Astrocyte (in vitro differentiated cells and primary cell): ENCODE measurements around the gene METTL15. TPM values are rescaled to one million over a fixed set of nuclear protein-coding genes. Genes with fewer than 3 reads are reported as not detected.
A peak's percentile ranks its signal among the peaks of the same experiment; 100 is the strongest.

Experiments
- DNase-seq: peaks from one replicate; pipeline ENCODE4 v3.0.0-alpha.2; 2010; ENCODE audit warnings: low read depth
- FAIRE-seq: peaks from 2 replicates; lab custom pipeline; 2011; peaks lifted over from hg19 to GRCh38; lab: Jason Lieb, UNC
- H2AFZ ChIP-seq: 2 replicates; pipeline ENCODE4 v1.6.0; 2012; ENCODE audit warnings: low read depth, low read length, inconsistent platforms
- H3K27ac ChIP-seq: 2 replicates; pipeline ENCODE4 v1.5.1; 2011; ENCODE audit warnings: low read depth, low read length, inconsistent platforms
- H3K27me3 ChIP-seq: 2 replicates; pipeline ENCODE4 v1.6.0; 2011; ENCODE audit warnings: low read length, inconsistent platforms; ENCODE audit not compliant: insufficient read depth
- H3K36me3 ChIP-seq: 2 replicates; pipeline ENCODE4 v1.5.1; 2011; ENCODE audit warnings: low read length, inconsistent platforms; ENCODE audit not compliant: insufficient read depth
- H3K4me1 ChIP-seq: 2 replicates; pipeline ENCODE4 v1.5.1; 2011; ENCODE audit warnings: low read length, inconsistent platforms; ENCODE audit not compliant: insufficient read depth
- H3K4me2 ChIP-seq: 2 replicates; pipeline ENCODE4 v1.6.0; 2012; ENCODE audit warnings: low read length, inconsistent platforms
- H3K4me3 ChIP-seq: 2 replicates; pipeline ENCODE4 v1.5.1; 2011; ENCODE audit warnings: low read depth, mild to moderate bottlenecking, low read length, inconsistent platforms; ENCODE audit not compliant: insufficient read depth
- H3K79me2 ChIP-seq: 2 replicates; pipeline ENCODE4 v1.6.0; 2012; ENCODE audit warnings: mild to moderate bottlenecking, low read length, inconsistent platforms; ENCODE audit not compliant: insufficient read depth
- H3K9ac ChIP-seq: 2 replicates; pipeline ENCODE4 v1.6.0; 2012; ENCODE audit warnings: mild to moderate bottlenecking, low read length, inconsistent platforms
- H3K9me3 ChIP-seq: 2 replicates; pipeline ENCODE4 v1.5.1; 2012; ENCODE audit warnings: low read depth, mild to moderate bottlenecking, low read length, inconsistent platforms; ENCODE audit not compliant: insufficient read depth
- H4K20me1 ChIP-seq: 2 replicates; pipeline ENCODE4 v1.6.0; 2012; ENCODE audit warnings: low read length, inconsistent platforms; ENCODE audit not compliant: insufficient read depth
- H3K27ac Mint-ChIP-seq: one replicate; pipeline ENCODE4 v1.8.0; 2021; ENCODE audit warnings: mild to moderate bottlenecking, mixed read lengths; ENCODE audit not compliant: unreplicated experiment
- H3K27me3 Mint-ChIP-seq: one replicate; pipeline ENCODE4 v1.8.0; 2021; ENCODE audit warnings: low read depth, mixed read lengths; ENCODE audit not compliant: unreplicated experiment
- H3K36me3 Mint-ChIP-seq: one replicate; pipeline ENCODE4 v1.8.0; 2021; ENCODE audit warnings: low read depth, mixed read lengths; ENCODE audit not compliant: unreplicated experiment
- H3K4me1 Mint-ChIP-seq: one replicate; pipeline ENCODE4 v1.8.0; 2021; ENCODE audit warnings: low read depth, mixed read lengths; ENCODE audit not compliant: unreplicated experiment
- H3K4me3 Mint-ChIP-seq: one replicate; pipeline ENCODE4 v1.8.0; 2021; ENCODE audit warnings: mild to moderate bottlenecking, moderate library complexity, mixed read lengths; ENCODE audit not compliant: unreplicated experiment
- H3K9me3 Mint-ChIP-seq: one replicate; pipeline ENCODE4 v1.8.0; 2021; ENCODE audit warnings: mild to moderate bottlenecking, mixed read lengths; ENCODE audit not compliant: unreplicated experiment
- CTCF ChIP-seq: IDR thresholded peaks from 2 replicates; pipeline ENCODE4 v1.5.1; 2011; ENCODE audit warnings: low read depth, mild to moderate bottlenecking, inconsistent platforms, low read length, moderate library complexity; ENCODE audit not compliant: insufficient read depth
- EZH2 ChIP-seq: IDR thresholded peaks from 2 replicates; pipeline ENCODE4 v1.6.1; 2012; ENCODE audit warnings: mild to moderate bottlenecking, low read length, inconsistent platforms; ENCODE audit not compliant: insufficient read depth
- total RNA-seq: library from RNA; stranded (reverse); gene quantifications from 2 replicates; pipeline ENCODE4 v1.2.1, GENCODE V29; 2021

The METTL15 gene
- total RNA-seq, 1 donor from 2014 or later = 10.8 TPM

- DNase-seq = no peak
- Histone ChIP-seq H4K20me1 (no peaks in the 10 kb centered on the region), H3K4me1 (no peaks in the 10 kb centered on the region), H3K27ac (no peak overlapping the region), H3K9ac (no peak overlapping the region), H3K36me3 (no peaks in the 10 kb centered on the region), H3K79me2 (no peaks in the 10 kb centered on the region), H2AFZ (no peak overlapping the region), H3K9me3 (no peaks in the 10 kb centered on the region), H3K4me3 (no peak overlapping the region), H3K4me2 (no peak overlapping the region), H3K27me3 (no peaks in the 10 kb centered on the region)
- no peak overlapping the region for H3K4me3 Mint-ChIP-seq
- H3K27me3 Mint-ChIP-seq = no peaks in the 10 kb centered on the region
- peaks cover 6% of the 10 kb centered on the region for H3K36me3 Mint-ChIP-seq
- no peak overlapping the region for H3K27ac Mint-ChIP-seq
- TF ChIP-seq CTCF (no peak), EZH2 (no peak)
- H3K9me3 Mint-ChIP-seq = peaks cover 5% of the 10 kb centered on the region
- FAIRE-seq = no peak
- no peaks in the 10 kb centered on the region for H3K4me1 Mint-ChIP-seq
Observed at GRCh38 chr11:28251257-28251656, 143.1 kb downstream of the METTL15 start.

GRCh38 chr11:28257761-28258160, 149.6 kb downstream of the METTL15 start:
- H3K36me3 Mint-ChIP-seq = peaks cover 12% of the 10 kb centered on the region
- no peaks in the 10 kb centered on the region for H4K20me1 ChIP-seq
- H3K9me3 Mint-ChIP-seq = peaks cover 10% of the 10 kb centered on the region
- peaks cover 8% of the 10 kb centered on the region for H3K4me1 Mint-ChIP-seq
- no peak for FAIRE-seq
- H3K79me2 ChIP-seq = peaks cover 3% of the 10 kb centered on the region
- no peaks in the 10 kb centered on the region for H3K36me3 ChIP-seq
- H3K9me3 ChIP-seq = no peaks in the 10 kb centered on the region
- H3K27me3 Mint-ChIP-seq = no peaks in the 10 kb centered on the region
- TF ChIP-seq CTCF (no peak), EZH2 (no peak)
- H3K27ac ChIP-seq = peak overlapping the region; percentile 5
- no peak overlapping the region for H2AFZ ChIP-seq
- peak; percentile 14 for DNase-seq
- no peak overlapping the region for H3K4me2 ChIP-seq
- peak overlapping the region; percentile 60 for H3K27ac Mint-ChIP-seq
- H3K9ac ChIP-seq = no peak overlapping the region
- no peaks in the 10 kb centered on the region for H3K4me1 ChIP-seq
- H3K4me3 ChIP-seq = no peak overlapping the region
- no peak overlapping the region for H3K4me3 Mint-ChIP-seq
- H3K27me3 ChIP-seq = no peaks in the 10 kb centered on the region

DNA sequence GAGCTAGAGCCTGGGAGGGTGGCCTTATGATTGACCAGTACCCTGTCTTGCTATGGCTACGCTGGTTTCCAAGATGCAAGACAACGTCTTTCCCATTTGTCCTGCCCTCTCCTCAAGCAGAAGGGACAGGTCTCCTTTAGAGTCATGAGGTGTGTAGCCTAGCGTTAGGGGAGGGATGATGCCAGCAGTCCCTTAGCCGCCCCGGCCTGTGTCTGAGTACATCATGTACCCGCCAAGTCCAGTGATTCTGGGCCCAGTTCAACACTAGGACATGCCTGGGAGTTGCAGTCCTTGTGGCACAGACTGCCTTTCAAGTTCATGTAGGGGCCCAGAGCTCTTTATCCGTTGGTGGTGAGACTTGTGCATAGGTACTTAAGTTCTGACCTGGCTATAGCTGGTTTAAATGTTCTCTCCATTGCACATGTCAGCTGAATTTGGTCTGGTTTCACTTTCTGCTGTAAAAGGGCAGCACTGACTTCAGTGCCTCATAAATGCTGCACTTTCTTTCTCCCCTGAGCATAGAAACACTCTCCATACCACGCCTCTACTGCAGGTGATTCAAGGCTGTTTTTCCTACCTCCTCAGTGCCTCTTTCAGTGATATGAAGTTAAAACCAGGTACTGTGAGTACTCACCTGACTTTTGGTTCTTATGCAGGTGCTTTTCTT, 151.1 kb downstream of the METTL15 start:
- Histone ChIP-seq H4K20me1 (no peaks in the 10 kb centered on the region), H2AFZ (no peak overlapping the region), H3K4me3 (no peak overlapping the region), H3K9me3 (no peaks in the 10 kb centered on the region), H3K4me2 (no peak overlapping the region), H3K36me3 (no peaks in the 10 kb centered on the region), H3K27ac (no peak overlapping the region), H3K27me3 (no peaks in the 10 kb centered on the region), H3K79me2 (peaks cover 3% of the 10 kb centered on the region), H3K9ac (no peak overlapping the region), H3K4me1 (no peaks in the 10 kb centered on the region)
- no peak for FAIRE-seq
- Mint-ChIP-seq H3K27me3 (no peaks in the 10 kb centered on the region), H3K27ac (no peak overlapping the region), H3K9me3 (peaks cover 10% of the 10 kb centered on the region), H3K4me3 (no peak overlapping the region), H3K36me3 (peaks cover 10% of the 10 kb centered on the region), H3K4me1 (peaks cover 8% of the 10 kb centered on the region)
- no peak for DNase-seq
- TF ChIP-seq EZH2 = no peak
- TF ChIP-seq CTCF = no peak
